ENCODE results near the gene YTHDC1. TPM values are rescaled to one million over a fixed set of nuclear protein-coding genes. Genes with fewer than 3 reads are reported as not detected.

YTHDC1 gene
- total and polyA plus RNA-seq, 12 donors, result 24.6 to 79.6 (median 48.2) TPM

- H3K9me3 ChIP-seq (replicated peaks in 1 of 3), result no peaks in the 10 kb centered on the region
- intact Hi-C loops (cut with DNase I), result no loop called here
- WGBS, 4 donors, result 46 to 63% (median 50%) methylated on average over 2 of the region's 2 CpGs
- no peaks in the 10 kb centered on the region for H3K36me3 ChIP-seq (replicated peaks in 1 of 2)
- DNase-seq, result no peak
- TF ChIP-seq CTCF (IDR thresholded peaks at IDR 0.05) (no peak), POLR2A (IDR thresholded peaks at IDR 0.05) (no peak)
- H3K27me3 ChIP-seq, result peaks cover 4% of the 10 kb centered on the region
- no peak overlapping the region for H3K4me3 ChIP-seq
- H3K27ac ChIP-seq, result no peak overlapping the region
- no peaks in the 10 kb centered on the region for H3K4me1 ChIP-seq (replicated peaks in 1 of 2)
Observed at GRCh38 chr4:68267433-68267944, 82.4 kb downstream of the YTHDC1 start.

GRCh38 chr4:68264875-68265565 lies 84.9 kb downstream of the YTHDC1 start:
- H3K4me3 ChIP-seq, result no peak overlapping the region
- no peak overlapping the region for H3K27ac ChIP-seq
- no peaks in the 10 kb centered on the region for H3K9me3 ChIP-seq (replicated peaks in 1 of 3)
- DNase-seq, result no peak
- 50 to 63% (median 52%) methylated on average over 3 of the region's 3 CpGs for WGBS, 4 donors
- TF ChIP-seq CTCF (IDR thresholded peaks at IDR 0.05) (no peak), POLR2A (IDR thresholded peaks at IDR 0.05) (no peak)
- intact Hi-C loops (cut with DNase I), result no loop called here
- H3K4me1 ChIP-seq (replicated peaks in 1 of 2), result no peaks in the 10 kb centered on the region
- H3K27me3 ChIP-seq, result no peaks in the 10 kb centered on the region
- H3K36me3 ChIP-seq (replicated peaks in 1 of 2), result no peaks in the 10 kb centered on the region

Small RNA genes lying within 50 kb of the gene (small RNA-seq; reads per million reads assigned to genes)
- 0 reads per million in 2 donors for gene MT2P1

Other genes with a start within 250 kb of the YTHDC1 start
- gene TMPRSS11F, start 220.2 kb downstream of the YTHDC1 start, total RNA-seq, result under 1 TPM in 1 of 9 donors, not detected in 8; 0.06 TPM
- not detected for gene TMPRSS11F, start 220.2 kb downstream of the YTHDC1 start, polyA plus RNA-seq
- not detected for gene TMPRSS11B, start 104.4 kb downstream of the YTHDC1 start, total RNA-seq
- gene TMPRSS11B, start 104.4 kb downstream of the YTHDC1 start, polyA plus RNA-seq, result under 1 TPM in 2 of 3 donors, not detected in 1; 0.17 to 0.24 TPM
- gene TMPRSS11E, start 97.4 kb upstream of the YTHDC1 start, total RNA-seq, result not detected
- gene TMPRSS11E, start 97.4 kb upstream of the YTHDC1 start, polyA plus RNA-seq, result under 1 TPM in 1 of 3 donors, not detected in 2; 0.13 TPM
- gene UGT2B17, start 226.2 kb upstream of the YTHDC1 start, total RNA-seq, result under 1 TPM in 2 of 9 donors, not detected in 7; 0.20 to 0.22 TPM
- gene UGT2B17, start 226.2 kb upstream of the YTHDC1 start, polyA plus RNA-seq, result under 1 TPM in 2 of 3 donors, not detected in 1; 0.08 to 0.09 TPM